Tibial nerve (tissue), 3 donors: Measurements from ENCODE around the gene DNAH14.

Experiments used
- CTCF ChIP-seq, 5 experiments: fragments of 200-600 bp in 3 of 5; fragments of 450-650 bp in 2 of 5; sonication (generic) in 3 of 5; IDR thresholded peaks; one replicate each; pipeline ENCODE4 v1.5.1; 2016 to 2019; ENCODE audit warnings: antibody characterized with exemption in 5 of 5, mild to moderate bottlenecking in 3 of 5, moderate library complexity in 2 of 5
- POLR2A ChIP-seq, 2 donors: fragments of 450-650 bp; IDR thresholded peaks; one replicate each; pipeline ENCODE4 v1.6.1; 2017; ENCODE audit warnings: antibody characterized with exemption in 2 of 2, mild to moderate bottlenecking in 2 of 2, moderate library complexity in 2 of 2

- no peak for TF ChIP-seq CTCF (IDR thresholded peaks at IDR 0.05)
- TF ChIP-seq POLR2A (IDR thresholded peaks at IDR 0.05) = no peak
These were observed 91.6 kb downstream of the DNAH14 start for GRCh38 chr1:225021037-225021436.
